T-helper 2 cell treated with Interferon-gamma antibody and Interleukin-4, amounts not matched to agents 100 ng/mL and 5 ng/mL, for 36 hours (primary cell): Measurements from ENCODE around the gene LY86. TPM values are rescaled to one million over a fixed set of nuclear protein-coding genes. Genes with fewer than 3 reads are reported as not detected.

Source experiments
- intact Hi-C: fragments of 100-400 bp; cut with micrococcal nuclease; formaldehyde crosslinking; loops from one replicate; pipeline ENCODE4 v1.15.1; 2023
- total RNA-seq: library from RNA; stranded (reverse); gene quantifications from 2 replicates; pipeline ENCODE4 v1.2.3, GENCODE V29; 2022

LY86 gene
- total RNA-seq, 1 donor from 2014 or later: 4.6 TPM

DNA sequence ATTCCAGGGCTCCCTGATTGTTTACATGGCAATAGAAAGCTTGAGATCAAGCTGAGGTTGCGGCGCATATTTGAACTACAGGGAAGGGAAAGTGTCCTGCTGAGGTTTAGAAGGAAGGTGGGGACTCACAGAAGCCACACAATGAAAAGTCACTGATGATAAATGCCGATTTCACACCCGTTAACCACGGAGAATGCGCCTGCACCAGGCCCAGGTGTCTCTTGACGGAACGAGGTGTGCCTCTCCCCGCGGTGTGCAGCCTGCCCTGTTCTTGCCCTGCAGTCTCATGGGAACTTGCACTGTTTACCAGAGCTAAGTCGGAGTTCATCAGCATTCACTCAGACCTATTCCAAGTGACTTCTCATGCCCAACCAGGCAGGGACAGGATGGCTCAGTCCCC, 90.3 kb downstream of the LY86 start:
- intact Hi-C loops: loop anchor here (5.0 kb wide), 1 partner anchor 938 kb away; no protein-coding TSS in a partner anchor

DNA sequence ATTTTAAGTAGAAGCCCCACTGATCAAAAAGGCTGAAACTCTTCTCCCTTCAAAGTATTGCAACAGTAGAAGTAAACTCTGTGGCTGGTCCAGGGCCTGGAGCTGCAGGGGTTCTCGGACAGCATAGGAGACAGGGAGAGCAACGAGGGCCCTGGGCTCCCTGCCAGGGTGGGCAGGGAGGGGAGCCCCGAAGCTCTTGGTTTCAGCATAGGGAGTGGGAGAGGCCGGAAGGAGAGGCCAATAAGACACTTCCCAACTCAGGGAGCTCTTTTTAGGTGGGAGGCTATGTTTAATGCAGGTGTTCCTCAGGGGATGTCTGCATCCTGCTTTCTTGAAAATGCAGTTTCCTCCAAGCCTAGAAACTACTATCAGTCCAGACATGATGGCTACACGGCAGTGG, 91.1 kb downstream of the LY86 start:
- intact Hi-C loops: loop anchor here (5.0 kb wide), 1 partner anchor 938 kb away; no protein-coding TSS in a partner anchor

- intact Hi-C loops: no loop called here
These were observed 92.0 kb downstream of the LY86 start for GRCh38 chr6:6680526-6680925.

DNA sequence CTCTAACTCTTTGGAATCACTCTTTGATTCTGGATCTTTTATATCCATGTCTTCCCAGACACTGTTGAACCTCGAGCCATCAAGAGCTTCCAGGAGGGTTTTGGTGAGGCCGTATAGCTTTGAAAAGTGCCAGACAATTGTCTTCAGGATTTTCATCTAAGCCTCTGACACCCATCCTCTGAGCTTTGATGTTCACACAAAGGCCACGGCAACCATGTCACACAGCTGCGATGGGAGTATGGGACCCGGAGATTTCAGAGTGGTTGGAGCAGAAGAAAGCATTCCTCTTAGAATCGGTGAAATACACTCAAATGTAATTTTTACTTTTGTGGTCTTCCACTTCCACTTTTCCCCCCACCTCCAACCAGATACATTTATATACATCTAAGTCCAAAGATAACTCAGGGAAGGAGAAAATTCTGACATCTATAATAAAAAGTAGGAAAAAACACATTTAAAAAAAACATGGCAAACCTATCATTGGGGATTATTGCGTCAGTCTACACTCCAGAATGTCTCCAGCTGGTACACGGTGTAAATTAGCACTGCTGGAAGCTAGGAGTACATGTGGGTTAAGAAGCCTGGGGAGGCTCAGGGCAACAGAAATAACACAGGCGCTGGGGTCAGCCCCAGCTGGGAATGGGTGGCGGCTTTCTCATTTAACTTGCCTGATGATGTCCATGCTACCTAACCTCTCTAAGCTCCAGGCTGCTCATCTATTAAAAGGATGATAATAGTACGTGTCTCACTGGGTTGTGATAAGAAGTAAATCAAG, 92.7 kb downstream of the LY86 start:
- intact Hi-C loops: no loop called here

GRCh38 chr6:6682225-6682624, 93.7 kb downstream of the LY86 start:
- intact Hi-C loops: no loop called here

GRCh38 chr6:6683969-6684833, 95.7 kb downstream of the LY86 start:
- intact Hi-C loops: no loop called here

DNA sequence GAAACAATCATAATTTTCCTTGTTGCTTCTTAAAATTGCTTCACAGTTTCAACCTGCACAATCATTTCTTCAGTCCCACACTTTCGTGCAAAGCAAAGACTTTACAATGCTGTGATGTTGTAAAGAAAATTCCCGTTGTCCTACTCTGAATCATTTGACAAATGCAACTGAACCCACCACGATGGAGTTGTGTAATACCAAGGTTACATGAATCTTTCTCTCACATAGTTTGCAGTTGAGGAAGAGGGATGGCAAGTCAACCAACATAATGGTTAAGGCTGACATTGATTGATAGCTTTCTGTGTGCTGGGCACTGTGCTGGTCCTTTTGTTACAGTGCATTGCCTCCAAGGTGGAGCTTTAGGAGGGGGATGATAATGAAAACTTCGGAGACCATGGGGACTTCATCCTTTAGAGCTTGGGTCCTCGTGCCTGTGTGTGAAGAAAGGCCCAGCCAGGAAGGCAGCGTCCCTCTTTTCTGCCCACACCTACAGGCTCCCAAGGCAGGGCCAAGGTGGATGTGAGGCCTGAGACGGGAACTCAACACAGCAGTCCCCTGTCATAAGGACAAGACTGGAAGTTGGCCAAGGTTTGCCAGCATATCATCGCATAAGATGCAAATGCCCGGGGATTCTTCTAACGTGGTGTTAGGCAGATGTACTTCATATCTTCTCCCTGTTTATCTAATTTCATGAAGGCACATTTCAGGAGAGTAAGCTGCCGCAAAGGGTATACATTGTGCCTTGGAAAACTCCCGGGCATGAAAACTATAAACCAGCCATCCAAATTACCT, 96.9 kb downstream of the LY86 start:
- intact Hi-C loops: no loop called here

DNA sequence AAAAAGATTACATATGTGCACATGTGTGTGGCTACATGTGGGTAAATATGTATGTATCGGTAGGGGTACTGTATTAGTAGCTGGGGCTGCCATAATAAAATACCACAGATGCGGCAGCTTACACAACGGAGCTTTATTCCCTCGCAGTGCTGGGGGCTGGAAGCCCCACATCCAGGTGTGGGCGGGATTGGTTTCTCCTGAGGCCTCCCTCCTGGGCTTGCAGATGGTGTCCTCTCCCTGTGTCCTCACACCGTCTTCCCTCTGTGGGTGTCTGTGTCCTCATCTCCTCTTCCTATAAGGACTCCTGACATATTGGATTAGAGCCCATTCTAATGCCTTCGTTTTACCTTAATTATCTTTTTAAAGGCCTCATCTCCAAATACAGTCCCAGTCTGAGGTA, 97.7 kb downstream of the LY86 start:
- intact Hi-C loops: no loop called here

- intact Hi-C loops: no loop called here
These were observed 98.5 kb downstream of the LY86 start for GRCh38 chr6:6686748-6687601.

DNA sequence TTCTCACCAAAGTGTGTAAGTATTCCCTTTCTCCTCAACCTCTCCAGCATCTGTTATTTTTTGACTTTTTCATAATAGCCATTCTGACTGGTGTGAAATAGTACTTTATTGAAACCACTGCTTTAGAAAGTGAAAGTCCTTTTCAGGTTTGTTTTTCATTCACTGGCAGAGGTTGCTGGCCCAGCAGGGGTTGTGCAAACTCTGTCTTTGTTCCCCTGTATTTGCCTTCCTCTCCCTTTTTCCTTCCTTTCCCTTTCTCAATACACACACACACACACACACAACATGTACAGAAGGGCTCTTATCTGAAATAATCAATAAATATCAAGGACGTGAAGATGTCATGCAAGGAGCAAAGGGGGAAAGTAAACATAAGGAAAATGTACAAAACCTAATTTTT, 99.8 kb downstream of the LY86 start:
- intact Hi-C loops: no loop called here

DNA sequence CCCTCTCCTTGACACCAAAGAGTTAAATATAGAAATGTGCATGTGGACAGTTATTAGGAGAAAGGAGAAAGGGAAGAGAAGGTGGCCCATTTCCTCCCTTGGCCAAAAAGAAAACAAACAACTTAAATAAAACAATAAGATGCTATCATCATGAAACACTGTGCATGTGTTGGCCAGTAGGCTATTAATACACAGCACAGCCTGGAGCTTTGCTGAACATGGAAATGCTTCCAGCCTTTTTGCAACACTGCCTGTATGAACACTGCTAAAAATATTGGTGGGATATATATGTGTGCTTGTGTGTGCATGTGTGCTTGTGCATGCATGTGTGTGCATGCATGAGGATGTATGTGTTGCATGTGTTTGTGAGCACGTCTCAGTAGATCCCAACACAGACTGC, 100.4 kb downstream of the LY86 start:
- intact Hi-C loops: no loop called here

GRCh38 chr6:6689400-6690143, 101.1 kb downstream of the LY86 start:
- intact Hi-C loops: no loop called here

GRCh38 chr6:6690144-6690483, 101.6 kb downstream of the LY86 start:
- intact Hi-C loops: no loop called here

GRCh38 chr6:6694368-6694780, 105.9 kb downstream of the LY86 start:
- intact Hi-C loops: no loop called here

- intact Hi-C loops: no loop called here
These were observed 106.5 kb downstream of the LY86 start for GRCh38 chr6:6694825-6695624.

DNA sequence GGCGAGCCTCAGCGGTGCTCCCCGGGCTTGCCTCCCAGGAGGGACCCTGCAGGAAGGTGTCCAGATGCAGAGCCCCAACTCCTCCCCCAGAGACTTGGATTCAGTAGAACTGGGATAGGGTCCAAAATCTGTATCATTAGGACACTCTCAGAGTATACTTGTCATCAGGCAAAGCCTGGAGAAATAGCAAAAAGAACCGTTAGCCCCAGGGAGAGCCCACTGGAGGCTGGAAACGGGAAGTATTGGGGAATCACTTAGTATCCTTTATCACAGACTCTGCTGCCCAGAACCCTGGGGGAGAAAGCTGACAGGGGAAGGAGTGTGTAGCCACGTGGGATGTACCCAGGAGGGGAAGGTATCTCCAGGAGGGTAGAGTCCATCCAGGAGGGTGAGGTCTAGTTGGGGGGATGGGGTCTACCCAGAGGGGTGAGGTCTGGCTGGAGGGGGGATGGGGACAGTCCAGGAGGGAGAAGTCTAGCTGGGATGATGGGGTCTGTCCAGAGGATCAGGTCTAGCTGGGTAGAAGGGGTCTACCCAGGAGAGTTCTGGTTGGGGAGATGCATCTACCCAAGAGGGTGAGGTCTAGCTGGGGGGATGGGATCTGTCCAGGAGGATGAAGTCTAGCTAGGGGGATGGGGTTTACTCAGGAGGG, 107.2 kb downstream of the LY86 start:
- intact Hi-C loops: no loop called here

DNA sequence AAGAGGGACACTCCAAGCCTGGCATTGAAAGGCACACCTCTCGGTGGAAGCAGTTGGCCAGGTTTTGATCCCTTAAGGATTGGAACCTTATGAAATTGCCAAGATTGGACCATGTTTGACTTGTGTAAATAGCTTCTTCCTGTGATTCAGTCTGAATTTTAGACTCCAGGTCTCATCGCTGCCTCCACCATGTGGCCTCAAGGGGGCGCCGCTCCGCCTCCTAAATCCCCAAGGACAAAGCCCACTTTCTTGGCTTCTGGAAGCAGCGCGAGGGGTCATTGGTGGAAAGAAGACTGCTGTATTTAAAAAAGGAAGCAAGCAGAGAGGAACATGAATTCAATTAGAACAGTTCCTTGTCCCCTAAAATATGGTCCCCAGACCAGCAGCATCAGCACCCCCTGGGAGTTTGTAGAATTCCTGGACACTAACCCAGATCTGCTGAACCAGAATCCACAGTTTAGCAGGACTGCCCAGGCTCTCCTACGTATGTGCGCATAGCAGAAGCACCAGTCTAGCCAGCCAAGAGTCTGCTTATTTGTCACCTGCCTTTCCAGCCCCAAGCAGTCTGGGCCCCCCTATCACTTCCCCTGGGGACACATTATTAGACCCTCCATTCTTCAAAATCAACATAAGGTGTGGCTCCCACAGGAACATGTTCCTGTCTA, 108.5 kb downstream of the LY86 start:
- intact Hi-C loops: no loop called here

DNA sequence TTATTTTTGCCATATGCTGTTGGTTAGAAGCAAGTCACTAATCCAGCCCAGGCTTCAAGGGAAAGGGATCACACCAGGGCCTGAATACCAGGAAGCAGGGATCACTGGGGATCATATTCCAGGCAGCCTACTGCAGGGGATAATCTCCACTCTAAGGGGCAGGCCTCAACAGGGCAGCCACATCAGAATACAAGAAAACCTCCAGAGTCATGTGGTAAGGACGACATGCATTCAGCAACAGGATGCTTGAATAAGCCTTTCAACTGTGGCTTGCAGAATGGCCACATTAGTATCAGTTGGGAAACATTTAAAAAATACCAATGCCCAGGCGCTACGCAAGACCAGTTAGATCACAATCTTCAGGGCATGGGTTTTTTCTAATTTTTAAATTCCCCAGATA, 109.1 kb downstream of the LY86 start:
- intact Hi-C loops: no loop called here
